ENCODE measurements around the gene ZNF80. TPM values are rescaled to one million over a fixed set of nuclear protein-coding genes. Genes with fewer than 3 reads are reported as not detected.

ZNF80 gene
- total RNA-seq, 1 experiment from 2014 or later: not detected

GRCh38 chr3:114274929-114275328 is 37.6 kb upstream of the ZNF80 start:
- BruUV-seq (replicated peaks): no TSS peak
- Mint-ChIP-seq H3K9me3 (ENCODE audit: unreplicated experiment) (no peaks in the 10 kb centered on the region), H3K27ac (ENCODE audit: low read depth, unreplicated experiment) (no peak overlapping the region)

GRCh38 chr3:114272271-114272670 is 34.9 kb upstream of the ZNF80 start:
- Mint-ChIP-seq H3K4me3 (ENCODE audit: unreplicated experiment) (no peak overlapping the region), H3K9me3 (ENCODE audit: unreplicated experiment) (peaks cover 8% of the 10 kb centered on the region), H3K4me1 (ENCODE audit: insufficient read depth, unreplicated experiment) (no peaks in the 10 kb centered on the region), H3K27me3 (ENCODE audit: insufficient read depth, unreplicated experiment) (no peaks in the 10 kb centered on the region), H3K27ac (ENCODE audit: low read depth, unreplicated experiment) (no peak overlapping the region), H3K36me3 (ENCODE audit: insufficient read depth, unreplicated experiment) (no peaks in the 10 kb centered on the region)
- ChIA-PET CTCF (interaction anchor here (0.5 to 0.8 kb wide), 2 partner anchors 726 to 862 kb away, joined by 3 to 4 read pairs; no protein-coding TSS in a partner anchor), POLR2A (no interaction called here)
- no TSS peak for BruUV-seq (replicated peaks)
- no peak for DNase-seq (ENCODE audit: unreplicated experiment)
- intact Hi-C loops (cut with micrococcal nuclease): no loop called here
- no peak for TF ChIP-seq CTCF (IDR thresholded peaks at IDR 0.05; ENCODE audit: unreplicated experiment)

More at GRCh38 chr3:114274929-114275328, 37.6 kb upstream of the ZNF80 start:
- DNase-seq (ENCODE audit: unreplicated experiment): peak; percentile 23
- no peak for TF ChIP-seq CTCF (IDR thresholded peaks at IDR 0.05; ENCODE audit: unreplicated experiment)
- intact Hi-C loops (cut with micrococcal nuclease): no loop called here
- Mint-ChIP-seq H3K4me1 (ENCODE audit: insufficient read depth, unreplicated experiment) (no peaks in the 10 kb centered on the region), H3K36me3 (ENCODE audit: insufficient read depth, unreplicated experiment) (no peaks in the 10 kb centered on the region), H3K27me3 (ENCODE audit: insufficient read depth, unreplicated experiment) (no peaks in the 10 kb centered on the region), H3K4me3 (ENCODE audit: unreplicated experiment) (no peak overlapping the region)
- POLR2A ChIA-PET: interaction anchor here (0.6 kb wide), 1 partner anchor 1325 kb away, joined by 3 read pairs; no protein-coding TSS in a partner anchor
- CTCF ChIA-PET: no interaction called here

- no TSS peak for BruUV-seq (replicated peaks)
- no peak overlapping the region for H3K27ac Mint-ChIP-seq (ENCODE audit: low read depth, unreplicated experiment)
- no peaks in the 10 kb centered on the region for H3K4me1 Mint-ChIP-seq (ENCODE audit: insufficient read depth, unreplicated experiment)
- H3K9me3 Mint-ChIP-seq (ENCODE audit: unreplicated experiment): peaks cover 8% of the 10 kb centered on the region
- no peak for TF ChIP-seq CTCF (IDR thresholded peaks at IDR 0.05; ENCODE audit: unreplicated experiment)
- H3K36me3 Mint-ChIP-seq (ENCODE audit: insufficient read depth, unreplicated experiment): no peaks in the 10 kb centered on the region
- no peaks in the 10 kb centered on the region for H3K27me3 Mint-ChIP-seq (ENCODE audit: insufficient read depth, unreplicated experiment)
- intact Hi-C loops (cut with micrococcal nuclease): no loop called here
- ChIA-PET POLR2A (no interaction called here), CTCF (no interaction called here)
- no peak overlapping the region for H3K4me3 Mint-ChIP-seq (ENCODE audit: unreplicated experiment)
- DNase-seq (ENCODE audit: unreplicated experiment): no peak
Observed at GRCh38 chr3:114270019-114270418, 32.6 kb upstream of the ZNF80 start.

GRCh38 chr3:114260152-114260551 is 22.8 kb upstream of the ZNF80 start:
- H3K27me3 Mint-ChIP-seq (ENCODE audit: insufficient read depth, unreplicated experiment): peaks cover 17% of the 10 kb centered on the region
- POLR2A ChIA-PET: no interaction called here
- no peaks in the 10 kb centered on the region for H3K36me3 Mint-ChIP-seq (ENCODE audit: insufficient read depth, unreplicated experiment)
- no peak overlapping the region for H3K4me3 Mint-ChIP-seq (ENCODE audit: unreplicated experiment)
- CTCF ChIA-PET: interaction anchor here (0.6 kb wide), 1 partner anchor 269 kb away, joined by 3 read pairs; no protein-coding TSS in a partner anchor
- BruUV-seq (replicated peaks): no TSS peak
- no peak overlapping the region for H3K27ac Mint-ChIP-seq (ENCODE audit: low read depth, unreplicated experiment)
- H3K9me3 Mint-ChIP-seq (ENCODE audit: unreplicated experiment): peaks cover 7% of the 10 kb centered on the region
- no peaks in the 10 kb centered on the region for H3K4me1 Mint-ChIP-seq (ENCODE audit: insufficient read depth, unreplicated experiment)
- TF ChIP-seq CTCF (IDR thresholded peaks at IDR 0.05; ENCODE audit: unreplicated experiment): no peak
- DNase-seq (ENCODE audit: unreplicated experiment): no peak
- intact Hi-C loops (cut with micrococcal nuclease): no loop called here
